PC-9 (cell line): ENCODE results near the gene ELMO1.

Source experiments
- CTCF ChIP-seq: fragments of 200-600 bp; sonication (generic); conservative IDR thresholded peaks from 2 replicates; pipeline ENCODE4 v1.6.1; 2017; ENCODE audit warnings: mixed run types, antibody characterized with exemption, mild to moderate bottlenecking, moderate library complexity
- EZH2 ChIP-seq: fragments of 200-600 bp; sonication (generic); IDR thresholded peaks from 2 replicates; pipeline ENCODE4 v1.8.0; 2017; ENCODE audit warnings: antibody characterized with exemption, low read depth

GRCh38 chr7:37269711-37270508 is 178.8 kb downstream of the ELMO1 start:
- TF ChIP-seq EZH2: no peak
- no peak for TF ChIP-seq CTCF
